GM06990 (cell line): ENCODE results near the gene PNMA1.
A peak's percentile ranks its signal among the peaks of the same experiment; 100 is the strongest.

Experiments
- DNase-seq: peaks from one replicate; pipeline ENCODE4 v3.0.0-alpha.2; 2011; ENCODE audit not compliant: insufficient read length; ENCODE audit errors: extremely low read depth
- H3K27me3 ChIP-seq: replicated peaks from 2 replicates; pipeline ENCODE4 v1.6.0; 2011; ENCODE audit warnings: low read length; ENCODE audit not compliant: control insufficient read depth, insufficient read depth
- H3K36me3 ChIP-seq: 2 replicates; pipeline ENCODE4 v1.5.1; 2011; ENCODE audit warnings: low read length; ENCODE audit not compliant: control insufficient read depth, insufficient read depth
- H3K4me3 ChIP-seq: replicated peaks from 2 replicates; pipeline ENCODE4 v1.5.1; 2011; ENCODE audit warnings: low read depth, mild to moderate bottlenecking, control low read depth, low read length
- CTCF ChIP-seq: IDR thresholded peaks from 2 replicates; pipeline ENCODE4 v1.5.1; 2011; ENCODE audit warnings: low read length, control low read depth, mild to moderate bottlenecking, inconsistent platforms; ENCODE audit not compliant: insufficient read depth, poor library complexity, severe bottlenecking

PNMA1 gene

GRCh38 chr14:73729556-73730265 is 15.5 kb upstream of the PNMA1 start:
- Histone ChIP-seq H3K4me3 (no peak overlapping the region), H3K27me3 (no peaks in the 10 kb centered on the region), H3K36me3 (peaks cover 47% of the 10 kb centered on the region)
- no peak for DNase-seq
- TF ChIP-seq CTCF, result no peak

- no peak for DNase-seq
- TF ChIP-seq CTCF, result peak; percentile 89
- Histone ChIP-seq H3K4me3 (no peak overlapping the region), H3K27me3 (no peaks in the 10 kb centered on the region), H3K36me3 (peaks cover 54% of the 10 kb centered on the region)
Observed at GRCh38 chr14:73728717-73729330, 14.6 kb upstream of the PNMA1 start.

- Histone ChIP-seq H3K36me3 (peaks cover 60% of the 10 kb centered on the region), H3K27me3 (no peaks in the 10 kb centered on the region), H3K4me3 (no peak overlapping the region)
- TF ChIP-seq CTCF, result no peak
- no peak for DNase-seq
Observed at GRCh38 chr14:73727166-73727565, 13.0 kb upstream of the PNMA1 start.

- TF ChIP-seq CTCF, result no peak
- no peaks in the 10 kb centered on the region for H3K27me3 ChIP-seq
- H3K36me3 ChIP-seq, result peaks cover 62% of the 10 kb centered on the region
- no peak overlapping the region for H3K4me3 ChIP-seq
- DNase-seq, result no peak
Observed at GRCh38 chr14:73726025-73726961, 12.1 kb upstream of the PNMA1 start.

GRCh38 chr14:73725116-73726024 is 11.2 kb upstream of the PNMA1 start:
- Histone ChIP-seq H3K4me3 (no peak overlapping the region), H3K36me3 (peaks cover 62% of the 10 kb centered on the region), H3K27me3 (no peaks in the 10 kb centered on the region)
- TF ChIP-seq CTCF, result no peak
- DNase-seq, result no peak
